Activated CD4-positive, alpha-beta memory T cell treated with anti-CD3 and anti-CD28 coated beads for 36 hours (primary cell): ENCODE results near the gene ERCC3. TPM values are rescaled to one million over a fixed set of nuclear protein-coding genes. Genes with fewer than 3 reads are reported as not detected.

Source experiments
- total RNA-seq, 2 experiments: library from RNA; stranded (reverse); gene quantifications; one replicate each; pipeline ENCODE4 v1.2.3, GENCODE V29; 2021

Gene ERCC3
- total RNA-seq, 2 experiments from 2014 or later: 46.1 to 47.3 TPM

Other genes starting within 250 kb of the ERCC3 start
- 10 to 100 TPM; 55.4 to 58.2 TPM for gene BIN1, start 187.0 kb downstream of the ERCC3 start, total RNA-seq
- not detected for gene CYP27C1, start 73.8 kb downstream of the ERCC3 start, total RNA-seq
- 10 to 100 TPM; 33.4 to 34.9 TPM for gene MAP3K2, start 93.8 kb upstream of the ERCC3 start, total RNA-seq
- not detected for gene PROC, start 124.3 kb upstream of the ERCC3 start, total RNA-seq
- gene IWS1, start 232.3 kb upstream of the ERCC3 start, total RNA-seq: 10 to 100 TPM; 57.0 to 57.1 TPM
- under 1 TPM; 0.14 to 0.58 TPM for gene MYO7B, start 241.5 kb upstream of the ERCC3 start, total RNA-seq